Astrocyte (in vitro differentiated cells and primary cell): Measurements from ENCODE around the gene VWC2. TPM values are rescaled to one million over a fixed set of nuclear protein-coding genes. Genes with fewer than 3 reads are reported as not detected.

Experiments used
- DNase-seq: peaks from one replicate; pipeline ENCODE4 v3.0.0-alpha.2; 2010; ENCODE audit warnings: low read depth
- FAIRE-seq: peaks from 2 replicates; lab custom pipeline; 2011; peaks lifted over from hg19 to GRCh38; lab: Jason Lieb, UNC
- H2AFZ ChIP-seq: 2 replicates; pipeline ENCODE4 v1.6.0; 2012; ENCODE audit warnings: low read depth, low read length, inconsistent platforms
- H3K27ac ChIP-seq: 2 replicates; pipeline ENCODE4 v1.5.1; 2011; ENCODE audit warnings: low read depth, low read length, inconsistent platforms
- H3K27me3 ChIP-seq: 2 replicates; pipeline ENCODE4 v1.6.0; 2011; ENCODE audit warnings: low read length, inconsistent platforms; ENCODE audit not compliant: insufficient read depth
- H3K36me3 ChIP-seq: 2 replicates; pipeline ENCODE4 v1.5.1; 2011; ENCODE audit warnings: low read length, inconsistent platforms; ENCODE audit not compliant: insufficient read depth
- H3K4me1 ChIP-seq: 2 replicates; pipeline ENCODE4 v1.5.1; 2011; ENCODE audit warnings: low read length, inconsistent platforms; ENCODE audit not compliant: insufficient read depth
- H3K4me2 ChIP-seq: 2 replicates; pipeline ENCODE4 v1.6.0; 2012; ENCODE audit warnings: low read length, inconsistent platforms
- H3K4me3 ChIP-seq: 2 replicates; pipeline ENCODE4 v1.5.1; 2011; ENCODE audit warnings: low read depth, mild to moderate bottlenecking, low read length, inconsistent platforms; ENCODE audit not compliant: insufficient read depth
- H3K79me2 ChIP-seq: 2 replicates; pipeline ENCODE4 v1.6.0; 2012; ENCODE audit warnings: mild to moderate bottlenecking, low read length, inconsistent platforms; ENCODE audit not compliant: insufficient read depth
- H3K9ac ChIP-seq: 2 replicates; pipeline ENCODE4 v1.6.0; 2012; ENCODE audit warnings: mild to moderate bottlenecking, low read length, inconsistent platforms
- H3K9me3 ChIP-seq: 2 replicates; pipeline ENCODE4 v1.5.1; 2012; ENCODE audit warnings: low read depth, mild to moderate bottlenecking, low read length, inconsistent platforms; ENCODE audit not compliant: insufficient read depth
- H4K20me1 ChIP-seq: 2 replicates; pipeline ENCODE4 v1.6.0; 2012; ENCODE audit warnings: low read length, inconsistent platforms; ENCODE audit not compliant: insufficient read depth
- H3K27ac Mint-ChIP-seq: one replicate; pipeline ENCODE4 v1.8.0; 2021; ENCODE audit warnings: mild to moderate bottlenecking, mixed read lengths; ENCODE audit not compliant: unreplicated experiment
- H3K27me3 Mint-ChIP-seq: one replicate; pipeline ENCODE4 v1.8.0; 2021; ENCODE audit warnings: low read depth, mixed read lengths; ENCODE audit not compliant: unreplicated experiment
- H3K36me3 Mint-ChIP-seq: one replicate; pipeline ENCODE4 v1.8.0; 2021; ENCODE audit warnings: low read depth, mixed read lengths; ENCODE audit not compliant: unreplicated experiment
- H3K4me1 Mint-ChIP-seq: one replicate; pipeline ENCODE4 v1.8.0; 2021; ENCODE audit warnings: low read depth, mixed read lengths; ENCODE audit not compliant: unreplicated experiment
- H3K4me3 Mint-ChIP-seq: one replicate; pipeline ENCODE4 v1.8.0; 2021; ENCODE audit warnings: mild to moderate bottlenecking, moderate library complexity, mixed read lengths; ENCODE audit not compliant: unreplicated experiment
- H3K9me3 Mint-ChIP-seq: one replicate; pipeline ENCODE4 v1.8.0; 2021; ENCODE audit warnings: mild to moderate bottlenecking, mixed read lengths; ENCODE audit not compliant: unreplicated experiment
- EZH2 ChIP-seq: IDR thresholded peaks from 2 replicates; pipeline ENCODE4 v1.6.1; 2012; ENCODE audit warnings: mild to moderate bottlenecking, low read length, inconsistent platforms; ENCODE audit not compliant: insufficient read depth
- total RNA-seq: library from RNA; stranded (reverse); gene quantifications from 2 replicates; pipeline ENCODE4 v1.2.1, GENCODE V29; 2021
- TF ChIP-seq, protein P1 (sequence below): IDR thresholded peaks from 2 replicates; pipeline ENCODE4 v1.5.1; 2011; ENCODE audit warnings: low read depth, mild to moderate bottlenecking, inconsistent platforms, low read length, moderate library complexity; ENCODE audit not compliant: insufficient read depth

The VWC2 gene
- total RNA-seq, 1 donor from 2014 or later: not detected

DNA sequence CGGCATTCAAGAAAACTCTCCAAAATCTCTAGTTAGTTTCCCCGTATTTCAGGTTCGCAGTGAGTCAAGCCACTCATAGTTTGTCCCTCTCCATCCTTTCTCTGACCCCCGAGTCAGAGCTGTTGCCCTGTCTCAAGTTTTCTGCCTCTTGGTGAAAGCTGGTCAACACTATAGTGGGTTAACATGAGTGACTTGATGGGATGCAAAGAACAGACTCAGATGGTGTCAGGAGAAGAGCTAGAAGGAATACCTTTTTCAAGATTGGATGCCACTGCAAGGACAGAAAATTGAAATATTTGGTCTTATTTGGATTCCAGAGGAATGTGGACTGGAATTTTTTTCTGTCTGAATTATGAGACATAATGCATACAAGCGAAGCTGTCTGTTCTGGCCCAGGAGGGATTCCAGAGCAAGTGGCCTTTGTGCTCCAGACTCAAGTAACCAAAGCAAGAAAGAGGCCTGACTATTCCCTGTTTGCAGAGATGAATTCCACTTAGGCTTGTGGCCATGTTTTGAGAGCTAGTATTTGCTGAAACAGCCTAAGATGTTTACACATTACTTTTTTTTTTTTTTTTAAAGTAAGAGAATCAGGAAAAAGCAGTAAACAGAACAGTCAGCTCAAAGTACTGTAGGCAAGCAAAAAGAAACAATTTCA lies 67.4 kb downstream of the VWC2 start:
- H2AFZ ChIP-seq: no peak overlapping the region
- peaks cover 2% of the 10 kb centered on the region for H3K9me3 ChIP-seq
- H3K4me1 ChIP-seq: no peaks in the 10 kb centered on the region
- no peaks in the 10 kb centered on the region for H4K20me1 ChIP-seq
- no peak overlapping the region for H3K27ac Mint-ChIP-seq
- H3K36me3 ChIP-seq: no peaks in the 10 kb centered on the region
- H3K4me3 Mint-ChIP-seq: no peak overlapping the region
- H3K4me2 ChIP-seq: no peak overlapping the region
- no peaks in the 10 kb centered on the region for H3K4me1 Mint-ChIP-seq
- DNase-seq (no peak), FAIRE-seq (no peak)
- H3K9me3 Mint-ChIP-seq: no peaks in the 10 kb centered on the region
- no peak overlapping the region for H3K4me3 ChIP-seq
- no peaks in the 10 kb centered on the region for H3K79me2 ChIP-seq
- no peak overlapping the region for H3K27ac ChIP-seq
- H3K9ac ChIP-seq: no peak overlapping the region
- H3K27me3 Mint-ChIP-seq: peaks cover 9% of the 10 kb centered on the region
- no peaks in the 10 kb centered on the region for H3K36me3 Mint-ChIP-seq
- no peak for TF ChIP-seq EZH2
- TF ChIP-seq, protein P1, sequence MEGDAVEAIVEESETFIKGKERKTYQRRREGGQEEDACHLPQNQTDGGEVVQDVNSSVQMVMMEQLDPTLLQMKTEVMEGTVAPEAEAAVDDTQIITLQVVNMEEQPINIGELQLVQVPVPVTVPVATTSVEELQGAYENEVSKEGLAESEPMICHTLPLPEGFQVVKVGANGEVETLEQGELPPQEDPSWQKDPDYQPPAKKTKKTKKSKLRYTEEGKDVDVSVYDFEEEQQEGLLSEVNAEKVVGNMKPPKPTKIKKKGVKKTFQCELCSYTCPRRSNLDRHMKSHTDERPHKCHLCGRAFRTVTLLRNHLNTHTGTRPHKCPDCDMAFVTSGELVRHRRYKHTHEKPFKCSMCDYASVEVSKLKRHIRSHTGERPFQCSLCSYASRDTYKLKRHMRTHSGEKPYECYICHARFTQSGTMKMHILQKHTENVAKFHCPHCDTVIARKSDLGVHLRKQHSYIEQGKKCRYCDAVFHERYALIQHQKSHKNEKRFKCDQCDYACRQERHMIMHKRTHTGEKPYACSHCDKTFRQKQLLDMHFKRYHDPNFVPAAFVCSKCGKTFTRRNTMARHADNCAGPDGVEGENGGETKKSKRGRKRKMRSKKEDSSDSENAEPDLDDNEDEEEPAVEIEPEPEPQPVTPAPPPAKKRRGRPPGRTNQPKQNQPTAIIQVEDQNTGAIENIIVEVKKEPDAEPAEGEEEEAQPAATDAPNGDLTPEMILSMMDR: no peak
- no peaks in the 10 kb centered on the region for H3K27me3 ChIP-seq

DNA sequence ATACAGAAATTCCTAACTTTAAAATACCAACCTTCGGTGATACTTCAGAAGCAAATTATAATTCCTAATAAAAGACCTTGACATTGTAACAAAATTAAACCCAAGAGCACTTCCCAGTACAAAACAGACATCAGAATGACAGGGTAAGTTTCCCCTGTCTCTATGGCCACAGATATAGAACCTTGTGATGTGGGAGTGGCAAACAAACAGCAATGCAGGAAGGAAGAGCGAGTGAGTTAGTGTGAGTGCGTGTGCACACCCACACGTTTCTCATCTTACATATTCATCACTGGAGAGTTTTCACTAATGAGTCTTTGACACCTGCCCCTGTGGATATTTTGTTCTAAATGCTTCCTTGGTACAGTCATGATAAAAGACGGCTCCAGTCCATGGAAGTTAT lies 72.2 kb downstream of the VWC2 start:
- Histone ChIP-seq H2AFZ (no peak overlapping the region), H4K20me1 (no peaks in the 10 kb centered on the region), H3K27ac (no peak overlapping the region), H3K4me1 (no peaks in the 10 kb centered on the region), H3K9ac (no peak overlapping the region), H3K4me2 (no peak overlapping the region), H3K79me2 (no peaks in the 10 kb centered on the region), H3K27me3 (no peaks in the 10 kb centered on the region), H3K4me3 (no peak overlapping the region), H3K9me3 (peaks cover 2% of the 10 kb centered on the region), H3K36me3 (no peaks in the 10 kb centered on the region)
- H3K4me1 Mint-ChIP-seq: no peaks in the 10 kb centered on the region
- H3K27ac Mint-ChIP-seq: no peak overlapping the region
- FAIRE-seq (no peak), DNase-seq (no peak)
- H3K27me3 Mint-ChIP-seq: peaks cover 6% of the 10 kb centered on the region
- H3K36me3 Mint-ChIP-seq: no peaks in the 10 kb centered on the region
- no peak overlapping the region for H3K4me3 Mint-ChIP-seq
- H3K9me3 Mint-ChIP-seq: no peaks in the 10 kb centered on the region
- TF ChIP-seq EZH2: no peak
- TF ChIP-seq, protein P1: no peak

DNA sequence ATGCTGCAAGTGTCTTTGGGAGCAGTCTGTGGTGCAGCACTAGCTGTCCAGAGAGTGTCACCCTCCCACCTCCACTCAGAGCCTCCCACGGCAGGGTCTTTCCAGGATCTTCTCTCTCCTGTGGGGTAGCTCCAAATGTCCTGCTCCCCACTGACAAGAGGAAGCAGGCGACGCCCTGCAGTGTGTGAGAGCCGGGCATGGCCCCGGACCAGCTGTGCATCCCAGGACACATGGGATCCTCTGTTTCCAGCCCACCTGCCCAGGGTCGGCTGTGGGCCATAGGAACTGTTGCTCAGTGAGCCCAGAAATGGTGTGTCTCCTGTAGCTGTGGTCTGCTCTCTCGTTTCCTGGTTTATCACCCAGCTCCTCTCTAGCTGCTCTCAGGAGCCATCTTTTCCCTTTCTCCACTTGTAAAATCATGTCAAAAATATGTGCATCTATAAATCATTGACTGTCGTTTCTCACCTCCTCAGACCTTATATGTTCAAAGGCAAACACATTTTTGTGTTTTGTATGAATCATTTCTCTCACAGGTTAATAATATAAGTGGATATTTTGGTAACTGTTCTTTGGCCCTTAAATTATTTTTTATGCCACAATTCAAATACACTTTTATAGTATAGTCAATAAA lies 74.9 kb downstream of the VWC2 start:
- Mint-ChIP-seq H3K9me3 (no peaks in the 10 kb centered on the region), H3K27me3 (peaks cover 6% of the 10 kb centered on the region), H3K4me3 (no peak overlapping the region), H3K4me1 (no peaks in the 10 kb centered on the region), H3K36me3 (no peaks in the 10 kb centered on the region), H3K27ac (no peak overlapping the region)
- Histone ChIP-seq H4K20me1 (no peaks in the 10 kb centered on the region), H2AFZ (no peak overlapping the region), H3K79me2 (no peaks in the 10 kb centered on the region), H3K4me2 (no peak overlapping the region), H3K4me1 (no peaks in the 10 kb centered on the region), H3K36me3 (no peaks in the 10 kb centered on the region), H3K9me3 (peaks cover 2% of the 10 kb centered on the region), H3K4me3 (no peak overlapping the region), H3K27ac (no peak overlapping the region), H3K9ac (no peak overlapping the region), H3K27me3 (no peaks in the 10 kb centered on the region)
- DNase-seq (no peak), FAIRE-seq (no peak)
- TF ChIP-seq, protein P1: no peak
- no peak for TF ChIP-seq EZH2
